OCI-LY7 (cell line): ENCODE measurements around the gene SEZ6L2. TPM values are rescaled to one million over a fixed set of nuclear protein-coding genes. Genes with fewer than 3 reads are reported as not detected.

Experiments
- BruUV-seq: library from RNA; stranded (reverse); fragments of 400-500 nt; replicated peaks from 2 replicates; lab custom pipeline; 2021; lab: Mats Ljungman, UMichigan
- CTCF ChIA-PET: fragments of 300-600 bp; sonication (Branson Sonifier 250); formaldehyde crosslinking; loops from one replicate; lab custom pipeline; 2022; ENCODE audit warnings: antibody characterized with exemption; ENCODE audit not compliant: unreplicated experiment; lab: Charles Lee
- POLR2A ChIA-PET: fragments of 300-600 bp; sonication (Branson Sonifier 250); formaldehyde crosslinking; loops from one replicate; lab custom pipeline; 2022; ENCODE audit warnings: antibody characterized with exemption; lab: Charles Lee
- DNase-seq: peaks from one replicate; pipeline ENCODE4 v3.0.0-alpha.2; 2015; ENCODE audit warnings: low spot score
- H2AFZ ChIP-seq: fragments of 200-600 bp; sonication (generic), shearing (Covaris generic); 2 replicates; pipeline ENCODE4 v1.6.1; 2014; ENCODE audit warnings: mild to moderate bottlenecking, antibody characterized with exemption, low read length, moderate library complexity
- H3K27ac ChIP-seq: fragments of 200-600 bp; sonication (generic); 2 replicates; pipeline ENCODE4 v1.5.1; 2014; ENCODE audit warnings: mixed run types, low read depth, mild to moderate bottlenecking, moderate library complexity, low read length, inconsistent platforms; ENCODE audit not compliant: poor library complexity, severe bottlenecking
- H3K36me3 ChIP-seq: fragments of 200-600 bp; sonication (generic); 2 replicates; pipeline ENCODE4 v1.6.1; 2014; ENCODE audit warnings: mild to moderate bottlenecking, antibody characterized with exemption, low read length, moderate library complexity, mixed read lengths; ENCODE audit not compliant: insufficient read depth
- H3K4me1 ChIP-seq: fragments of 200-600 bp; sonication (generic); 2 replicates; pipeline ENCODE4 v1.5.1; 2014; ENCODE audit warnings: mild to moderate bottlenecking, low read length; ENCODE audit not compliant: insufficient read depth, poor library complexity, severe bottlenecking
- H3K4me2 ChIP-seq: fragments of 200-600 bp; sonication (generic); 2 replicates; pipeline ENCODE4 v1.6.1; 2014; ENCODE audit warnings: mild to moderate bottlenecking, low read length
- H3K4me3 ChIP-seq: fragments of 200-600 bp; sonication (generic); 2 replicates; pipeline ENCODE4 v1.5.1; 2014; ENCODE audit warnings: mild to moderate bottlenecking, low read depth, low read length; ENCODE audit not compliant: poor library complexity, severe bottlenecking
- H3K79me2 ChIP-seq: fragments of 200-600 bp; sonication (generic); 2 replicates; pipeline ENCODE4 v1.6.1; 2016; ENCODE audit warnings: low read depth, mild to moderate bottlenecking, low read length, moderate library complexity, mixed read lengths; ENCODE audit not compliant: insufficient read depth
- H3K9me2 ChIP-seq: fragments of 200-600 bp; sonication (generic); 2 replicates; pipeline ENCODE4 v1.6.1; 2016; ENCODE audit warnings: mild to moderate bottlenecking, low read length, mixed read lengths; ENCODE audit not compliant: insufficient read depth
- H3K9me3 ChIP-seq: fragments of 200-600 bp; sonication (generic); 2 replicates; pipeline ENCODE4 v1.6.1; 2014; ENCODE audit warnings: mild to moderate bottlenecking, mixed run types, low read length, mixed read lengths
- H4K20me1 ChIP-seq: fragments of 200-600 bp; sonication (generic); 2 replicates; pipeline ENCODE4 v1.6.1; 2014; ENCODE audit warnings: mild to moderate bottlenecking, antibody characterized with exemption, low read length, moderate library complexity, mixed read lengths; ENCODE audit not compliant: insufficient read depth
- EZH2phosphoT487 ChIP-seq: fragments of 200-600 bp; sonication (generic); IDR thresholded peaks from 2 replicates; pipeline ENCODE4 v1.6.1; 2018; ENCODE audit warnings: low read depth, borderline replicate concordance, mild to moderate bottlenecking, mixed run types, antibody characterized with exemption, low read length, moderate library complexity, mixed read lengths
- intact Hi-C: fragments of 100-400 bp; cut with micrococcal nuclease; formaldehyde crosslinking; loops from one replicate; pipeline ENCODE4 v1.10.0; 2022; ENCODE audit not compliant: unreplicated experiment
- total RNA-seq, 2 experiments: library from RNA; depleted of rRNA in 1 of 2; stranded (reverse); fragments of >200 nt in 1 of 2; shearing (Covaris generic) in 1 of 2; gene quantifications; 2 replicates each; pipeline ENCODE4 v1.2.3, GENCODE V29; 2014 to 2022
- TF ChIP-seq, protein P1 (sequence below): fragments of 200-600 bp; sonication (generic); conservative IDR thresholded peaks from 2 replicates; pipeline ENCODE4 v1.5.1; 2014; ENCODE audit warnings: mild to moderate bottlenecking, antibody characterized with exemption, low read length, moderate library complexity, mixed read lengths

The SEZ6L2 gene
- total RNA-seq, 2 experiments from 2014 or later, result 0.98 to 1.0 TPM

GRCh38 chr16:29907973-29908372 is 8.6 kb upstream of the SEZ6L2 start:
- POLR2A ChIA-PET, result no interaction called here
- no peaks in the 10 kb centered on the region for H3K9me3 ChIP-seq
- H3K4me1 ChIP-seq, result no peaks in the 10 kb centered on the region
- H3K4me2 ChIP-seq, result no peak overlapping the region
- DNase-seq, result no peak
- no TSS peak for BruUV-seq
- no peak overlapping the region for H3K27ac ChIP-seq
- H4K20me1 ChIP-seq, result no peaks in the 10 kb centered on the region
- no peak overlapping the region for H3K4me3 ChIP-seq
- H3K36me3 ChIP-seq, result no peaks in the 10 kb centered on the region
- no peak overlapping the region for H2AFZ ChIP-seq
- H3K9me2 ChIP-seq, result no peaks in the 10 kb centered on the region
- intact Hi-C loops, result no loop called here
- no peak for TF ChIP-seq EZH2phosphoT487
- TF ChIP-seq, protein P1, sequence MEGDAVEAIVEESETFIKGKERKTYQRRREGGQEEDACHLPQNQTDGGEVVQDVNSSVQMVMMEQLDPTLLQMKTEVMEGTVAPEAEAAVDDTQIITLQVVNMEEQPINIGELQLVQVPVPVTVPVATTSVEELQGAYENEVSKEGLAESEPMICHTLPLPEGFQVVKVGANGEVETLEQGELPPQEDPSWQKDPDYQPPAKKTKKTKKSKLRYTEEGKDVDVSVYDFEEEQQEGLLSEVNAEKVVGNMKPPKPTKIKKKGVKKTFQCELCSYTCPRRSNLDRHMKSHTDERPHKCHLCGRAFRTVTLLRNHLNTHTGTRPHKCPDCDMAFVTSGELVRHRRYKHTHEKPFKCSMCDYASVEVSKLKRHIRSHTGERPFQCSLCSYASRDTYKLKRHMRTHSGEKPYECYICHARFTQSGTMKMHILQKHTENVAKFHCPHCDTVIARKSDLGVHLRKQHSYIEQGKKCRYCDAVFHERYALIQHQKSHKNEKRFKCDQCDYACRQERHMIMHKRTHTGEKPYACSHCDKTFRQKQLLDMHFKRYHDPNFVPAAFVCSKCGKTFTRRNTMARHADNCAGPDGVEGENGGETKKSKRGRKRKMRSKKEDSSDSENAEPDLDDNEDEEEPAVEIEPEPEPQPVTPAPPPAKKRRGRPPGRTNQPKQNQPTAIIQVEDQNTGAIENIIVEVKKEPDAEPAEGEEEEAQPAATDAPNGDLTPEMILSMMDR, result no peak
- H3K79me2 ChIP-seq, result no peaks in the 10 kb centered on the region
- CTCF ChIA-PET, result no interaction called here

DNA sequence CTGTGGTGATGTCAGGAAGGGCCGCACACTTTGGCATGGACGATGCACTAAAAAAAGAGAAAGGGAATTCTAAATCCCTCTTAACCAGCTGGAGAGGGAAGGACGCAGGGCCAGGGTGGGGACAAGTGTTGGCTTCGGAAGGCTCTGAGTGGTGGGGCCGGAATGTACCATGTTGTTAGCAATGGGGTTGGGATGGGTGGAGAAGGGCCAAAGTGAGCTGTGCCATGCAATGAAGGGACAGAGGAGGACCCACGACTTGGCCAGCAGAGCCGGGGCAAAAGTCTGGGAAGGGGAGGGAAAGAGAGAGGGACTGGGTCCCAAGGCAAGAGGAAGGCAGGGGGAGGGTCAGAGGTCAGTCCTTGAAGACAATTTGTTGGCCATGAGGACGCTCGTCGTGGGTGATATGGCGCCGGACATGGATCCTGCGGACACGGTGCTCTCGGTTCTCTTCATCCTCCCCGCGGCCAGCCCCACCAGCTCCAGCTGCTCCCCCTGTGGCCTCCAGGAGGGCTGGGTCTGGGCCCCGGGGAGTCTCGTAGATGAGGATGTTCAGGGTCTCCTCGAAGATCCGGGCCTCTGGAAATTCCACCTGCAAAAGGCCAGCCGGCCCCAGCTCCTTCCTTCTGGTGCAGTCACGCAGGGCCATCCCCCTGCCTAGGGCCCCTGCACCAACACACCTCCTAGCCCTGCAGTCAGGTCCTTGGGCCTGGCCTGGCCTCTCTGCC is 7.3 kb upstream of the SEZ6L2 start:
- intact Hi-C loops, result no loop called here
- Histone ChIP-seq H3K9me2 (no peaks in the 10 kb centered on the region), H3K79me2 (no peaks in the 10 kb centered on the region), H4K20me1 (no peaks in the 10 kb centered on the region), H3K36me3 (no peaks in the 10 kb centered on the region), H2AFZ (no peak overlapping the region), H3K9me3 (no peaks in the 10 kb centered on the region), H3K4me3 (no peak overlapping the region), H3K27ac (no peak overlapping the region), H3K4me1 (no peaks in the 10 kb centered on the region), H3K4me2 (no peak overlapping the region)
- ChIA-PET POLR2A (no interaction called here), CTCF (no interaction called here)
- DNase-seq, result no peak
- no TSS peak for BruUV-seq
- TF ChIP-seq, protein P1, result no peak
- no peak for TF ChIP-seq EZH2phosphoT487

DNA sequence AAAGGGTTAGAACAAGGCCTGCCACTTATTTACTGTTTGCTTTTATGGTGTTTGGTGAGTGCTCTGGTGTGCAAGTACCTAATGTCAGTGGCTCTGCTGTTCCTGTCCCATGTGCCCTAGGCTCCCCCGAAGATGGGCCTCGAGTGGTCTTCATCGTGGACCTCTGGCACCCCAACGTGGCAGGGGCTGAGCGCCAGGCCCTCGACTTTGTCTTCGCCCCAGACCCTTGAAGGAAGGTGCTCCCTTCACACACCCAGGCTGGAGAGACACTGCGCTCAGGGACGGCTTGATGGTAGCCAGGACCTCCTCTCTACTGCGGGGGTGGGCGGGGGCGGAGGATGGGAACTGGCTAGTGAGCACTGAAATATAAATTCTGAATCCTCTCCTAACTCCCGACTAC is 6.3 kb upstream of the SEZ6L2 start:
- no peaks in the 10 kb centered on the region for H3K4me1 ChIP-seq
- intact Hi-C loops, result no loop called here
- H3K79me2 ChIP-seq, result no peaks in the 10 kb centered on the region
- ChIA-PET POLR2A (no interaction called here), CTCF (no interaction called here)
- H3K27ac ChIP-seq, result no peak overlapping the region
- H2AFZ ChIP-seq, result no peak overlapping the region
- H3K4me3 ChIP-seq, result no peak overlapping the region
- no peak overlapping the region for H3K4me2 ChIP-seq
- H3K36me3 ChIP-seq, result no peaks in the 10 kb centered on the region
- no peaks in the 10 kb centered on the region for H4K20me1 ChIP-seq
- DNase-seq, result no peak
- H3K9me3 ChIP-seq, result no peaks in the 10 kb centered on the region
- BruUV-seq, result no TSS peak
- TF ChIP-seq, protein P1, result no peak
- TF ChIP-seq EZH2phosphoT487, result no peak
- no peaks in the 10 kb centered on the region for H3K9me2 ChIP-seq
